ENCODE data around the gene CCDC192. TPM values are rescaled to one million over a fixed set of nuclear protein-coding genes. Genes with fewer than 3 reads are reported as not detected.

The CCDC192 gene
- total and polyA plus RNA-seq, 10 of the 15 experiments (the other 5 are each of a cell fraction or from before 2014, with no cell fraction given): 0.20 to 0.79 (median 0.32) TPM; not detected in 4

DNA sequence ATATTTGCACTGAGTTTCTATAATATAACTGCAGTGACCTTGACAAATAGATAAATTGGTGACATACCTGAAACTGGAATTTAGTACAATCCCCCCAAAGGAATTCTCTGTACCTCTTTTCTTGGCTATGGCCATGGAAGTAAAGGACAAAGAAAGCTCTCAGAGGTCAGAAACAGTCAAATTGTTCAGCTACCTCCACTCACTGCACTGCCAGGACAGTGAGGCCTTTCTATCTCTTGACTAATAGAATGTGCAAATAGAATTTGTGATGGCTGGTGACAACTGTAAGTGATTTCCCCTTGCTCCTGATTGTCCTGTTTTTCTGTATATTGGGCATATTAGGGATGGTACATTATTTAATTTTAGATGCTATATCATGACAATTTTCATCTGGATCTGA is 67.1 kb downstream of the CCDC192 start:
- Histone ChIP-seq H3K9ac (ENCODE audit: control insufficient read depth, insufficient read depth, low read length) (no peak overlapping the region), H4K20me1 (ENCODE audit: control insufficient read depth, insufficient read depth) (no peaks in the 10 kb centered on the region), H3K4me1 (ENCODE audit: control insufficient read depth, insufficient read depth, low read length) (no peaks in the 10 kb centered on the region), H3K27me3 (replicated peaks in 1 of 2; ENCODE audit: control insufficient read depth in 2 of 2, insufficient read depth in 2 of 2, low read length in 1 of 2) (no peaks in the 10 kb centered on the region), H3K9me3 (replicated peaks; ENCODE audit: control insufficient read depth, insufficient read depth, low read length) (no peaks in the 10 kb centered on the region), H3K36me3 (ENCODE audit: control insufficient read depth in 2 of 2, insufficient read depth in 2 of 2, low read length in 1 of 2) (no peaks in the 10 kb centered on the region), H3K79me2 (ENCODE audit: control insufficient read depth, insufficient read depth, low read length) (no peaks in the 10 kb centered on the region), H2AFZ (ENCODE audit: control insufficient read depth, low read depth, low read length) (no peak overlapping the region), H3K4me3 (no peak overlapping the region), H3K4me2 (ENCODE audit: control insufficient read depth, insufficient read depth) (no peak overlapping the region), H3K27ac (ENCODE audit: control insufficient read depth, insufficient read depth) (no peak overlapping the region)
- ATAC-seq (no peak), FAIRE-seq (no peak), DNase-seq (ENCODE audit: low read depth, low spot score) (no peak)
- no peak for TF ChIP-seq SP1 (IDR thresholded peaks at IDR 0.05; ENCODE audit: low read depth, low read length)
- in situ Hi-C loops (cut with MboI) (no loop called here), intact Hi-C loops (cut with micrococcal nuclease; ENCODE audit: unreplicated experiment) (no loop called here)
- ChIA-PET SMC1A (ENCODE audit: uncharacterized antibody, unreplicated experiment) (interaction anchor here (1.1 kb wide), 1 partner anchor 229 kb away, joined by 3 read pairs; no protein-coding TSS in a partner anchor), CTCF (no interaction called here), RAD21 (ENCODE audit: unreplicated experiment) (no interaction called here), POLR2A (no interaction called here)
- no TSS peak for BruUV-seq (replicated peaks)

GRCh38 chr5:127772531-127772930 is 69.3 kb downstream of the CCDC192 start:
- no peaks in the 10 kb centered on the region for H3K9me3 ChIP-seq (replicated peaks; ENCODE audit: control insufficient read depth, insufficient read depth, low read length)
- H3K4me3 ChIP-seq: no peak overlapping the region
- ATAC-seq: no peak
- H3K79me2 ChIP-seq (ENCODE audit: control insufficient read depth, insufficient read depth, low read length): no peaks in the 10 kb centered on the region
- intact Hi-C loops (cut with micrococcal nuclease; ENCODE audit: unreplicated experiment): no loop called here
- no peaks in the 10 kb centered on the region for H3K4me1 ChIP-seq (ENCODE audit: control insufficient read depth, insufficient read depth, low read length)
- no peak for FAIRE-seq
- ChIA-PET POLR2A (no interaction called here), SMC1A (ENCODE audit: uncharacterized antibody, unreplicated experiment) (interaction anchor here (1.5 kb wide), 1 partner anchor 182 kb away, joined by 3 read pairs; no protein-coding TSS in a partner anchor), CTCF (interaction anchor here (0.5 kb wide), 1 partner anchor 890 kb away, joined by 3 read pairs; no protein-coding TSS in a partner anchor), RAD21 (ENCODE audit: unreplicated experiment) (no interaction called here)
- no peak overlapping the region for H2AFZ ChIP-seq (ENCODE audit: control insufficient read depth, low read depth, low read length)
- no peaks in the 10 kb centered on the region for H3K27me3 ChIP-seq (replicated peaks in 1 of 2; ENCODE audit: control insufficient read depth in 2 of 2, insufficient read depth in 2 of 2, low read length in 1 of 2)
- 0% methylated on average over 1 of the region's 1 CpG for WGBS (ENCODE audit: insufficient coverage, insufficient replicate concordance, low lambda C conversion rate, missing lambda C conversion rate)
- in situ Hi-C loops (cut with MboI): no loop called here
- no TSS peak for BruUV-seq (replicated peaks)
- no peak overlapping the region for H3K9ac ChIP-seq (ENCODE audit: control insufficient read depth, insufficient read depth, low read length)
- no peak overlapping the region for H3K27ac ChIP-seq (ENCODE audit: control insufficient read depth, insufficient read depth)
- H3K36me3 ChIP-seq (ENCODE audit: control insufficient read depth in 2 of 2, insufficient read depth in 2 of 2, low read length in 1 of 2): no peaks in the 10 kb centered on the region
- H4K20me1 ChIP-seq (ENCODE audit: control insufficient read depth, insufficient read depth): no peaks in the 10 kb centered on the region
- no peak overlapping the region for H3K4me2 ChIP-seq (ENCODE audit: control insufficient read depth, insufficient read depth)
- no peak for DNase-seq (ENCODE audit: low read depth, low spot score)
- TF ChIP-seq ZBED1 (IDR thresholded peaks at IDR 0.05; ENCODE audit: borderline replicate concordance) (no peak), NRF1 (conservative IDR thresholded peaks at IDR 0.05; ENCODE audit: low read depth, low read length) (no peak), IKZF1 (conservative IDR thresholded peaks at IDR 0.05) (no peak), HDAC6 (IDR thresholded peaks at IDR 0.05; ENCODE audit: unreplicated experiment) (no peak), ZNF207 (IDR thresholded peaks at IDR 0.05; ENCODE audit: borderline replicate concordance) (no peak), TAF1 (IDR thresholded peaks at IDR 0.05; ENCODE audit: borderline replicate concordance, low read depth, low read length) (no peak), TCF12 (IDR thresholded peaks at IDR 0.05; ENCODE audit: low read depth, low read length) (no peak), BRCA1 (IDR thresholded peaks at IDR 0.05; ENCODE audit: low read depth, low read length) (no peak), USF1 (IDR thresholded peaks at IDR 0.05; ENCODE audit: borderline replicate concordance, extremely low read length, insufficient read depth, low read depth, low read length) (no peak), SMC3 (IDR thresholded peaks at IDR 0.05; ENCODE audit: borderline replicate concordance, low read length) (no peak), NR2C1 (IDR thresholded peaks at IDR 0.05) (no peak), PKNOX1 (IDR thresholded peaks at IDR 0.05) (no peak)
- TF ChIP-seq, protein P1, sequence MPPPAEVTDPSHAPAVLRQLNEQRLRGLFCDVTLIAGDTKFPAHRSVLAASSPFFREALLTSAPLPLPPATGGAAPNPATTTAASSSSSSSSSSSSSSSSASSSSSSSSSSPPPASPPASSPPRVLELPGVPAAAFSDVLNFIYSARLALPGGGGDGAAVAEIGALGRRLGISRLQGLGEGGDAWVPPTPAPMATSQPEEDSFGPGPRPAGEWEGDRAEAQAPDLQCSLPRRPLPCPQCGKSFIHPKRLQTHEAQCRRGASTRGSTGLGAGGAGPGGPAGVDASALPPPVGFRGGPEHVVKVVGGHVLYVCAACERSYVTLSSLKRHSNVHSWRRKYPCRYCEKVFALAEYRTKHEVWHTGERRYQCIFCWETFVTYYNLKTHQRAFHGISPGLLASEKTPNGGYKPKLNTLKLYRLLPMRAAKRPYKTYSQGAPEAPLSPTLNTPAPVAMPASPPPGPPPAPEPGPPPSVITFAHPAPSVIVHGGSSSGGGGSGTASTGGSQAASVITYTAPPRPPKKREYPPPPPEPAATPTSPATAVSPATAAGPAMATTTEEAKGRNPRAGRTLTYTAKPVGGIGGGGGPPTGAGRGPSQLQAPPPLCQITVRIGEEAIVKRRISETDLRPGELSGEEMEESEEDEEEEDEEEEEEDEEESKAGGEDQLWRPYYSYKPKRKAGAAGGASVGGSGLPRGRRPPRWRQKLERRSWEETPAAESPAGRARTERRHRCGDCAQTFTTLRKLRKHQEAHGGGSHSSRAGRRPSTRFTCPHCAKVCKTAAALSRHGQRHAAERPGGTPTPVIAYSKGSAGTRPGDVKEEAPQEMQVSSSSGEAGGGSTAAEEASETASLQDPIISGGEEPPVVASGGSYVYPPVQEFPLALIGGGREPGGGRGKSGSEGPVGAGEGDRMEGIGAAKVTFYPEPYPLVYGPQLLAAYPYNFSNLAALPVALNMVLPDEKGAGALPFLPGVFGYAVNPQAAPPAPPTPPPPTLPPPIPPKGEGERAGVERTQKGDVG (CRISPR knock-in tag; IDR thresholded peaks at IDR 0.05): no peak

Measured in GM12878 (cell line).